Measurements from ENCODE around the gene PHLPP1.
"Not testable (repeated sequence)": the region's sequence is repeated elsewhere in the genome, so short reads cannot be mapped to it uniquely, and the experiment has no call there.

Gene PHLPP1

GRCh38 chr18:62784338-62784965 is 69.1 kb downstream of the PHLPP1 start:
- TF ChIP-seq POLR2A (IDR thresholded peaks at IDR 0.05; ENCODE audit: low read length) (no peak), GATA1 (IDR thresholded peaks at IDR 0.05; ENCODE audit: low read depth, low read length) (no peak)
- DNase-seq, result no peak

DNA sequence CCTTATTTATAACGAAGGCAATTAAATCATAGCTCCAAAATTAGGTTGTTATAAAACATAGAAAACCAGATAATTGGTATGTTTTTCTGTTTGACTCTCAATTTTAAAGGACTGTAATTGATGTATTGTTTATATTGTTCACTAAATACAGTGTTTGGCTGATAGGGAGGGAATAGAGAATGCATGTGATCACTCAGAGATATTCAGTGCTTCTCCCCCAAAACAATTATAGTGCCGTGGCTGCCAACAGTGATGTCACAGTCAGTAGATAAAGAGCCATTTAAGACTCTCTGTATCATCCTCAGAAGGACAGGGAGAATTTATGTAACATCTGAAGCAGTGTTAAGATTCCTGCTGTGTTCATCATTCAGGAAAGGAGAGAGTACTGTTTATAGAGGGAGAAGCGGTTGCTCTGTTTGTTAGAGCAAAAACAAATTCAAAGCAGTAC is 69.6 kb downstream of the PHLPP1 start:
- peak; percentile 41 to 55 for DNase-seq

DNA sequence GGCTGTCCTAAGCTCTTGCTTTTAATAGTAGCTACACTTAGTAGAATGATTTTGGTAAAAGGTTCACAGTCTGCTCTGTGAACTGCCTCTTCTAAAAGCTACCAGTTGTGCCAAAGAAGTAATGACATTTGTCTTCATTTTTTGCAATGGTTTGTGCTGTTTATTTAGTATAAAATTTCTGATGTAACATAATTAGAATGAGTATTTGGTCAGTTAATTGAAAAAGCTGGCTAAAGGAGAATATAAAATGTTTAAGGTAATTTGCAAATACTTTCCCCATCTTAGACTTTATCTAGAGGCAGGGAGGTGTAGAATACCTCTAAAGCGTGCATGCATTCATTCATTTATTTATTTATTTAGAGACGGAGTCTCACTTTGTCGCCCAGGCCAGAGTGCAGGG is 71.3 kb downstream of the PHLPP1 start:
- TF ChIP-seq GATA1 (IDR thresholded peaks at IDR 0.05; ENCODE audit: low read depth, low read length) (no peak), POLR2A (IDR thresholded peaks at IDR 0.05; ENCODE audit: low read length) (no peak)
- DNase-seq, result no peak

More for the DNA sequence above, 69.6 kb downstream of the PHLPP1 start:
- no peak for TF ChIP-seq POLR2A (IDR thresholded peaks at IDR 0.05; ENCODE audit: low read length)
- no peak for TF ChIP-seq GATA1 (IDR thresholded peaks at IDR 0.05; ENCODE audit: low read depth, low read length)

GRCh38 chr18:62788111-62788510 is 72.8 kb downstream of the PHLPP1 start:
- TF ChIP-seq POLR2A (IDR thresholded peaks at IDR 0.05; ENCODE audit: low read length), result no peak
- TF ChIP-seq GATA1 (IDR thresholded peaks at IDR 0.05; ENCODE audit: low read depth, low read length), result no peak
- no peak for DNase-seq

DNA sequence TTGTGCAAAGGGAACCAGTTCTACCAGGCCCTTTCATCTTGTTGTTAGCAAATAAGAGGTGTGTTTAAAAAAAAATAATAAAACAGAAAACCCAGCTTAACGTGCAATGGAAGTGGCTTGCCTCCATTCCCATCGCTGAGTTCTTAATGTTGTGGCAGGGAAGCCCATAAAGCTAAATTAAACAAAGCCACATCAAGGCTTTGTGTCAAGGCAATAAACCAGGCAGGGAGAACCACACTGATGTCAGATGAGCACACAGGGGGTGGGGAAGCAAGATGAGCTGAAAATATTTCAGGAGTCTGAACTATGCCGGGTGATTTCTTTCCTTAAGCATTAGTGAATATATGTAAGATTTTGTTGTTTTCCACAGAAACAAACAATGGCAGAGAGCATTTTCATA is 73.5 kb downstream of the PHLPP1 start:
- DNase-seq, result no peak
- TF ChIP-seq GATA1 (IDR thresholded peaks at IDR 0.05; ENCODE audit: low read depth, low read length) (no peak), POLR2A (IDR thresholded peaks at IDR 0.05; ENCODE audit: low read length) (no peak)

- DNase-seq, result no peak
- no peak for TF ChIP-seq GATA1 (IDR thresholded peaks at IDR 0.05; ENCODE audit: low read depth, low read length)
- no peak for TF ChIP-seq POLR2A (IDR thresholded peaks at IDR 0.05; ENCODE audit: low read length)
Observed at GRCh38 chr18:62790871-62791772, 75.8 kb downstream of the PHLPP1 start.

GRCh38 chr18:62792016-62792415 is 76.7 kb downstream of the PHLPP1 start:
- TF ChIP-seq GATA1 (IDR thresholded peaks at IDR 0.05; ENCODE audit: low read depth, low read length) (no peak), POLR2A (IDR thresholded peaks at IDR 0.05; ENCODE audit: low read length) (no peak)
- no peak for DNase-seq

GRCh38 chr18:62795813-62796212 is 80.5 kb downstream of the PHLPP1 start:
- TF ChIP-seq POLR2A (IDR thresholded peaks at IDR 0.05; ENCODE audit: low read length) (no peak), GATA1 (IDR thresholded peaks at IDR 0.05; ENCODE audit: low read depth, low read length) (no peak)
- DNase-seq, result no peak

DNA sequence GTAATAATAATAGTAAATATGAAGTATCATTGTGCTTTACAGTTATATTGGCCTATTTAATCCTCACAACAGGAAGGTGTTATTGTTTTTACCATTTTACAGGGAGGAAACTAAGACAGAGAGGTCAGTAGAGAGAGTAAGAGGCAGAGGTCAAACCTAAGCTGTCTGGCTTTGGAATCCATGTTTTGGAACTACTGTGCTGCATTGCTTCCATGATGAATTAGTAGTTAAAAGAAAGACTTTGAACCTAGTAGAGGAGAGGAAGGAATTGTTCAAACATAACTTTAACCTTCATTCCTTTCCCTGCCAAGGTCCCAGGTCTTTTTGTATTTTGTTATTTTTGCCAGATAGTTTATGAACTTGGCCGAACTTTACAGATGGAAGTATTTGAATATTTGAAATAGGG is 80.9 kb downstream of the PHLPP1 start:
- DNase-seq, result no peak
- no peak for TF ChIP-seq POLR2A (IDR thresholded peaks at IDR 0.05; ENCODE audit: low read length)
- TF ChIP-seq GATA1 (IDR thresholded peaks at IDR 0.05; ENCODE audit: low read depth, low read length), result no peak

DNA sequence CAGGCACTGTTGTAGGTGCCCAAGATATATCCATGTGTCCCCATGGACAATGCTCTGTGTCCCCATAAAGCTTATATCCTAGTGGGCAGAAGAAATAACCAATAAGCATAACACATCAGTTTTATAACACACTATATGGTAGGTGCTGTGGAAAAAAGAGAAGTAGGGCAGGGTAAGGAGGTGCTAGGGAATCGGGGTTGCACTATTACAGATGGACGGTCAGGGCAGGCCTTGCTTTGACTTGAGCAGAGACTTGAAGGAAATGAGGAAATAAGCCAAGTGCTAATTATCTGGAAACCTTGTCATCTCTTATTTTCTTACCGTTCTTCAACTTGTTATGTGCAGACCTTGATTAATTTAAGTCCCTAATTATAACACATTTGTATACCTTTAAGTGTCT is 82.0 kb downstream of the PHLPP1 start:
- TF ChIP-seq POLR2A (IDR thresholded peaks at IDR 0.05; ENCODE audit: low read length), result no peak
- no peak for TF ChIP-seq GATA1 (IDR thresholded peaks at IDR 0.05; ENCODE audit: low read depth, low read length)
- no peak for DNase-seq

GRCh38 chr18:62799977-62800376 is 84.6 kb downstream of the PHLPP1 start:
- no peak for DNase-seq
- TF ChIP-seq POLR2A (IDR thresholded peaks at IDR 0.05; ENCODE audit: low read length) (no peak), GATA1 (IDR thresholded peaks at IDR 0.05; ENCODE audit: low read depth, low read length) (no peak)

GRCh38 chr18:62802523-62802922 is 87.2 kb downstream of the PHLPP1 start:
- DNase-seq, result peak; percentile 8 to 16
- TF ChIP-seq POLR2A (IDR thresholded peaks at IDR 0.05; ENCODE audit: low read length) (no peak), GATA1 (IDR thresholded peaks at IDR 0.05; ENCODE audit: low read depth, low read length) (no peak)

- no peak for TF ChIP-seq GATA1 (IDR thresholded peaks at IDR 0.05; ENCODE audit: low read depth, low read length)
- no peak for TF ChIP-seq POLR2A (IDR thresholded peaks at IDR 0.05; ENCODE audit: low read length)
- no peak for DNase-seq
Observed at GRCh38 chr18:62807396-62807795, 92.1 kb downstream of the PHLPP1 start.

DNA sequence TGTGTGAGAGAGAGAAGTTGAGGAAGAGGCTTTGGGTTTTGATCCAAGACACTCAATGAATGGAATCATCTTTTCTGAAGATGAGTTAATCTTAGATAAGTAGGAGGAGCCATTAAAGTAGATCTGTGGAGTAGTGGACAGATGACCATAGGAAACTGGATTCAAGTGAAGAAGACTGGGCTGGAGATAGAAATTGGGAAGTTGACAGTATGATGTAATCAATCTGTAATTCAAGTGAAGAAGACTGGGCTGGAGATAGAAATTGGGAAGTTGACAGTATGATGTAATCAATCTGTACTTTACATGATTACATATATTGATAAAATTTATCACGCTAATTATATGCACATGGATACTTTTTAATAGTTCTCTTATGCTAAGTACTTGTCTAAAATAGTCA is 92.8 kb downstream of the PHLPP1 start:
- DNase-seq, result no peak
- TF ChIP-seq GATA1 (IDR thresholded peaks at IDR 0.05; ENCODE audit: low read depth, low read length) (no peak), POLR2A (IDR thresholded peaks at IDR 0.05; ENCODE audit: low read length) (no peak)

GRCh38 chr18:62809445-62809844 is 94.1 kb downstream of the PHLPP1 start:
- DNase-seq, result not testable (repeated sequence)
